KOPT-K1 (cell line): ENCODE results near the gene TMEM207.

Experiments
- H3K27ac ChIP-seq: fragments of 200-600 bp; sonication (generic); 2 replicates; pipeline ENCODE4 v1.5.1; 2016; ENCODE audit warnings: antibody characterized with exemption, mild to moderate bottlenecking, low read depth, low read length; ENCODE audit not compliant: poor library complexity, severe bottlenecking
- H3K36me3 ChIP-seq: fragments of 200-600 bp; sonication (generic); 2 replicates; pipeline ENCODE4 v1.5.1; 2017; ENCODE audit warnings: antibody characterized with exemption, mild to moderate bottlenecking, low read length, moderate library complexity; ENCODE audit not compliant: insufficient read depth
- H3K9me3 ChIP-seq: fragments of 200-600 bp; sonication (generic); 2 replicates; pipeline ENCODE4 v1.5.1; 2017; ENCODE audit warnings: antibody characterized with exemption, low read length, mild to moderate bottlenecking; ENCODE audit not compliant: insufficient read depth, poor library complexity, severe bottlenecking

TMEM207 gene

DNA sequence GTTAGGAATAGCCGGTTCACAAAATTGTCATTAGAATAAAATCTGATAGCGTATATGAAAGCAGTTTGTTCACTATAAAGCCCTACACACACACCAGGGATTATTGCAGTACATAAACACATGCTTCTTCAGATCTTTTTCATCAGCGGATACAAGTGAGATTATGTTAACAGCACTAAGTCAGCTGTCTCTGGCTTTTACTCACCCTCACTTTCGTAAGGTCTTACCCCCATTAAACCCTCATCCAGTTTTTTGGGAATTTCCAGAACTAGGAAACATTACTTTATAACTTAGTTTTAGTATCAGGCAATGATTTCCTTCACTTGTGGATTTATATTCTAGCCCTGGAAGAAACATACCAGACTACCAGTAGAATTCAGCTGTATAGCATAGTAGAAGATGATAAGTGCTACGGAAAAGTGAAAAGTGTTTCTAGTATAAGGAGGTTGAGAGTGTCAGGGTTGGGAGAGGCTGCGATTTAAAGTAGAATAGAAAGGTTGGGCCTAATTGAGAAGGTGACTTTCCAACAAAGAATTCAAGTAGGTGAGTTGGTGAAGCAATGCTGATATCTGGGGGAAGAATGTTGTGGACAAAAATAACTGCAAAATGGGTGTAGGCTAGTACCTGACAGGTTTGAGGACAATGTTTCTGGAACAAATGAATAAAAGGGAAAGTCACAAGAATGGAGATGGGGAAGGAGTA lies 22.7 kb downstream of the TMEM207 start:
- Histone ChIP-seq H3K9me3 (no peaks in the 10 kb centered on the region), H3K36me3 (no peaks in the 10 kb centered on the region), H3K27ac (no peak overlapping the region)

- H3K36me3 ChIP-seq: no peaks in the 10 kb centered on the region
- H3K27ac ChIP-seq: no peak overlapping the region
- H3K9me3 ChIP-seq: no peaks in the 10 kb centered on the region
Observed at GRCh38 chr3:190425833-190426232, 23.9 kb downstream of the TMEM207 start.

DNA sequence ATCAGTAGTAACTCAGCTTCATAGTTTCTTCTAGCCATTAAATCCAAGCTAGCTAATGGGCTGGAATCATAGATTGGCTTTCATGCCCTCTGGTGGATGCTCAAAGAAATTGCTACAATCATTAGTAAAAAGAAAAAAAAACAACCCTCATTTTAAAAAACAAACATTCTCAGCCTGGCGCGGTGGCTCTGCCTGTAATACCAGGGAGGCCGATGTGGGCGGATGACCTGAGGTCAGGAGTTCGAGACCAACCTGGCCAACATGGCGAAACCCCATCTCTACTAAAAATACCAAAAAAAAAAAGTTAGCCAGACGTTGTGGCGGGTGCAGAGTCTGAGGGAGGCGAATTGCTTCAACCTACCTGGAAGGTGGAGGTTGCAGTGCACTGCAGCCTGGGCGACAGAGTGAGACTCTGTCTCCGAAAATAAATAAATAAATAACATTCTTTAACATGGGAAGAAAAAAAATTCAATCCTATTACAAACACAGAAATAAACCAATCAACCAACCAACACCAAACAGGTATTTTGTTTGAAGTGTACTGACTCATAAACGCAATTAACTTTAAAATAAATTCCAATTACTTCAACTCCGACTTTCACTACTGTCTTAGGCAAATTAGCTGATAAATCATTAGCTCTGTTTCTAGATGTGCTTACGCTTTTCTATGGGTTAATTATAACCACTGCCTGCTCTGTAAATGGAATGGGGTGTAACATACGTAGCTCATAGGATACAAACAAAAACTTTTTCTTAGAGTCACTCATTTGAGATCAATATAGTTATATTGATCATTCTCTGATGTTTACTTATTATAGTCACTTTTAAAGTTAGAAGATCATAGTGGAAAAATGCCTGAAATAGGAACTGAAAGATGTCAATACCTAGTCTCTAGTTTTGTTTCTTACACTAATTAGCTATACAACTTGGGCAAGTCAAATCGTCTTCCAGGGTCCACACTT lies 24.9 kb downstream of the TMEM207 start:
- Histone ChIP-seq H3K36me3 (no peaks in the 10 kb centered on the region), H3K9me3 (no peaks in the 10 kb centered on the region), H3K27ac (no peak overlapping the region)

- no peaks in the 10 kb centered on the region for H3K36me3 ChIP-seq
Observed at GRCh38 chr3:190424108-190424477, 25.6 kb downstream of the TMEM207 start.

GRCh38 chr3:190414297-190414696 lies 35.4 kb downstream of the TMEM207 start:
- Histone ChIP-seq H3K9me3 (peaks cover 9% of the 10 kb centered on the region), H3K36me3 (no peaks in the 10 kb centered on the region), H3K27ac (no peak overlapping the region)

More at GRCh38 chr3:190424108-190424477, 25.6 kb downstream of the TMEM207 start:
- Histone ChIP-seq H3K27ac (no peak overlapping the region), H3K9me3 (no peaks in the 10 kb centered on the region)

DNA sequence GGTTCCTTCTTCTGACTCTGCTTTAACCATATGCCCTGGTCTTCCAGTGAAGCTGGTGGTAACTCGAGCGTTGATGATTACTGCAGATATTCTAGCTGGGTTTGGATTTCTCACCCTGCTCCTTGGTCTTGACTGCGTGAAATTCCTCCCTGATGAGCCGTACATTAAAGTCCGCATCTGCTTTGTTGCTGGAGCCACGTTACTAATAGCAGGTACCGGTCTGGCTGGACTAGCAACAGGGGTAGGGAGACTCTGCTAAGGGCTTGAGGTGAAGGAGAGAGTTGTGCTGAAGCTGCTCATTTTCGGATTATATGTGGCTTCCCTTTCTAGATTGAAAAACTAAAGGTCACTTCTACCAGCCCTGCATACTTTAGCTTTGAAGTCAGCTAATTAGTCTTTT lies 45.0 kb downstream of the TMEM207 start:
- Histone ChIP-seq H3K27ac (no peak overlapping the region), H3K9me3 (no peaks in the 10 kb centered on the region), H3K36me3 (no peaks in the 10 kb centered on the region)

DNA sequence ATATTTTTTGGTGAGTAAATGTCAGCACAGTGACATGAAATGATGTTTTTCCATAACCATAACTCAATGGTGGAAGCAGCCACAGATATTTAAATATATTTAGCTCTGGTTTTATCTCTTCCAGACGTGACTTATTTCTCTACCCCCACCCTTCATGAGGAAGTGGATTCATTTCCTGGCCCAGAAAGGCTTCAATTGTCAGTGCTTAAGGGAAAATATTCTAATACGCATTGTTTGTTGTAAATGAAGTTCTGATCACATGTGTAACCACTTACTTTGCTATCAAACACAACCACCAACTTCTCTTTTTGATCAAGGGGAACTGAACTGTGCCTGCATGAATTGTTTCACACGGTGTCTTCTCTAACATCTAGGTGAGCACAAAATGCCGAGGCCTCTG lies 47.7 kb downstream of the TMEM207 start:
- Histone ChIP-seq H3K9me3 (no peaks in the 10 kb centered on the region), H3K36me3 (no peaks in the 10 kb centered on the region), H3K27ac (no peak overlapping the region)

DNA sequence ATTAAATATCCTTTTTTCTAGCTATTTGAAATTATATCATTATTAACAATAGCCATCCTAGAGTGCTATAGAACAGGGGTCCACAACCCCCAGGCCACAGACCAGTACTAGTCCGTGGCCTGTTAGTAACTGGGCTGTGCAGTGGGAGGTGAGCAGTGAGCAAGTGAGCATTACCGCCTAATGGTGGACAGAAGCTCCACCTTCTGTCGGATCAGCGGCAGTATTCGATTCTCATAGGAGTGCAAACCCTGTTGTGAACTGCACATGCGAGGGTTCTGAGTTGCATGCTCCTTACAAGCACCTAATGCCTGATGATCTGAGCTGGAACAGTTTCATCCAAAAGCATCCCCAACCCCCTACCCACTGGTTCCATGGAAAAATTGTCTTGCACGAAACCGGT lies 50.0 kb downstream of the TMEM207 start:
- Histone ChIP-seq H3K27ac (no peak overlapping the region), H3K36me3 (no peaks in the 10 kb centered on the region), H3K9me3 (no peaks in the 10 kb centered on the region)

DNA sequence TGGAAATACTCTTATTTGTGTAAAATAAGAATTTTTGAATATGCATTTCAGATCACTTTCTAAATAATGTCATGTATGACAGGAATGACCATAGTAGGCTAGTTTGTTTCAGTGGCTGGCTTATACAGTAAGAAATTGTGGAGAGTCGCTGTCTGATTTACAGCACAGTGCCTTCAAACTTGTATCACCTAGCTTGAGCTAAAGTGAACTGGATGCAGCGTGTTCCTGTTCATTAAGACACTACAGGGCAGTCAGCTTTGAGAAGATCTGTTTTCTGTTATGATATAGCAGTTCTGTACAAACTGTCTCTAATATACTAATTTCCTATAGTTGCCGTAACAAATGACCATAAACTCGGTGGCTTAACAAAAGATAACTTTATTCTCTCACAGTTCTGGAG lies 51.8 kb downstream of the TMEM207 start:
- Histone ChIP-seq H3K9me3 (no peaks in the 10 kb centered on the region), H3K36me3 (no peaks in the 10 kb centered on the region), H3K27ac (no peak overlapping the region)

DNA sequence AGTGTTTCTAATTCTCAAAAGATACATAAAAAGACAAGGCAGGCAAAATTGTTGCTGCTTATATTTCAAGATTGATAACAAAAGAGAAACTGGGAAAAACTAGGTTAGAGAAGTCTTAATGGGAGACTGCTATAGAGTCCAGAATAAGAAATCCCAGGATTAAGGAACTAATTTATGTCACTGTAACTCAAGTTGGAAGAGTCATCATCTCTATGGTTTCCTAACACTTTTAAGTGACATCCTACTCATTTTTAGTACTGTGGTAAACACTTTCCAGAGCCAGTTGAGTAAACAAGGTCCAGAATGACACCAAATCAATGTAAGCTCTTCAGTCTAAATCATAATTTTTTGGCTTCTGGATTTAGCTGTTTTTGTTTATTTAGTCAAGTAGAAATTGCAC lies 53.7 kb downstream of the TMEM207 start:
- Histone ChIP-seq H3K36me3 (no peaks in the 10 kb centered on the region), H3K27ac (no peak overlapping the region), H3K9me3 (no peaks in the 10 kb centered on the region)

DNA sequence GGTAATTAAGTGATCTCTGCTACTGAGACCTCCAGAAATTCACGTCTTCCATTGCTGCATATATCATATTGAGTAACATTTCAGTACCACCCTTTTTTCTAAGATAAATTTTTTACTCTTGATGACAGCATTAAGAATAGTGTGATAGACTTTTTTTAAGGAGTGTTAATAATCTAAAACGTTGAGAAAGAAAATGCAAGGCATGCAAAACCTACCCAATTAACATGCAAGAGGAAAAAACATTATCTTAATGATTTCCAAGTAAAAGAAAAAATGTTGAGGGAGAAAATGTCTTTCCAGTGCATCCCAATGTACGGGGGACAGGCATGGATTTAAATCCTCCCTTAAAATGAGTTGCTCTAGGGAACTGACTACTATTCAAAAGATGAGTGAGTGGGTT lies 61.0 kb downstream of the TMEM207 start:
- H3K36me3 ChIP-seq: no peaks in the 10 kb centered on the region
- no peaks in the 10 kb centered on the region for H3K9me3 ChIP-seq
- H3K27ac ChIP-seq: no peak overlapping the region

DNA sequence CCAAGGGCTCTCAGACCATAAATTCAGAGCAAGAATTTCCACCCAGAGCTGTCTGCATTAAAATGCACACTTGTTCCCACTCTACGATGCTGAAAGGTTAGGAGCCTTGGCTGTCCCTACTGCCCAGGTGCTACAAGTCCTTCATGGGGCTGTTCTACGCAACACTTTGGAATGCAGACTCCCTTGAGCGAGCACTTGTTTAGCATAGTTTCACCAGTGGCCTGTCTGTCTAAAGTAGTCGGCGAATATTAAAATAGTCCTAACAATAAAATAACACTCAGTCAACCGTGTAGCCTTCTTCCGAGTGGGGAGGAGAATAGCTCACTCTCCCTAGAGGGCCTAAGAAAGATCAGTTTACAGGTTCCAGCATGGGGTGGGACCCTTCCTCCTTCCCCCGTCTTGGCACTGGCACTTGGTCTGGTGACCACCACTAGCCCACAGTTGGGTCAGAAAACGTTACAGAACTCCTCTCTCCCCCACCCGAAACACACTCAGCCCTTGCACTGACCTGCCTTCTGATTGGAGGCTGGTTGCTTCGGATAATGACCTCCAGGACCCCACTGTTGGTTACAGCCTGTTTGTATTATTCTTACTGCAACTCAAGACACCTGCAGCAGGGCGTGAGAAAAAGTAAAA lies 62.0 kb downstream of the TMEM207 start, which contains the start of gene CLDN16:
TSS of gene CLDN16 (plus strand) at position 586 of the 636 bp plus-strand sequence. CDS start 167 bp downstream, outside the sequence.
- no peaks in the 10 kb centered on the region for H3K36me3 ChIP-seq
- H3K27ac ChIP-seq: no peak within 1 kb of the TSS
- H3K9me3 ChIP-seq: no peaks in the 10 kb centered on the region

- Histone ChIP-seq H3K27ac (no peak overlapping the region), H3K36me3 (no peaks in the 10 kb centered on the region), H3K9me3 (no peaks in the 10 kb centered on the region)
Observed at GRCh38 chr3:190385731-190386688, 63.7 kb downstream of the TMEM207 start.

GRCh38 chr3:190384309-190384756 lies 65.4 kb downstream of the TMEM207 start:
- H3K9me3 ChIP-seq: no peaks in the 10 kb centered on the region
- H3K27ac ChIP-seq: no peak overlapping the region
- no peaks in the 10 kb centered on the region for H3K36me3 ChIP-seq
